HG02938 (cell line): ENCODE results near the gene BTBD16.

Experiments
- ATAC-seq: cut with Tn5 transposase; IDR thresholded peaks from one replicate; pipeline ENCODE4 v1.9.1; 2021; ENCODE audit warnings: mild to moderate bottlenecking, moderate library complexity; ENCODE audit not compliant: unreplicated experiment

Gene BTBD16

DNA sequence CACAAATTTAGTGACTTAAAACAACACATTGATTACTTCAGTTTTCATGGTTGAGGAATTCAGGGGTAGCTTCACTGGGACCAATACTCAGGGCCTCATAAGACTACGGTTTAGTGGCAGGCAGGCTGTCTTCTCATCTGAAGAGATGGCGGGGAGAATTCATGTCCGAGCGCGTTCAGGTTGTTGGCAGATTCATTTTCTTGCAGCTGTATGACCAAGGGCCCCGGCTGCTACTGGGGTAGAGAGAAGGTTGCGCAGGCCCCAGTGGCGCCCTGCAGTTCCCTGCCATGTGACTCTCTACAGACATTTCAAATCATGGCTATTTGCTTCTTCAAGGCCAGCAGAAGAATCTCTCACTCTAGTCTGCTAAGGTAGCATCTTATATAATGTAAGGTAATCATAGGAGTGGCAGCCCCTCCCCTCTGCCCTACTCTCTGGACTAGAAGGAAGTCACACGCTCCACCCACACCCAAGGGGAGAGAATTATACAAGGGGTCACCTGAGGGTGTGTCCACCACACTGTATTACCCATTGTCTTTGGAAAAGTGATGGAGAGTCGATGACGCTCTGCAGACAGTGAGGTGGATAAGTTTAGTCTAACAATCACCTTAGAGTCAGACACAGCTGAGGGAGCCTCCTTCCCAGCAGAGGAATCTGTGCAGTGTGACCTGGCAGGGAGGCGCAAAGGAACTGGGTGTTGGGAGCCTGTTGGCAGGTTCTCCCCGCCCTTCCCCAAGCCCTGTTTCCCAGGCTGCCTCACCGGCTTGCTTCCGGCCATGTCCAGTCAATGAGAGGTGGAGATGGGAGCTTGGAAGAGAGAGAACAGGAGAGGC lies 67.7 kb downstream of the BTBD16 start:
- no peak for ATAC-seq

DNA sequence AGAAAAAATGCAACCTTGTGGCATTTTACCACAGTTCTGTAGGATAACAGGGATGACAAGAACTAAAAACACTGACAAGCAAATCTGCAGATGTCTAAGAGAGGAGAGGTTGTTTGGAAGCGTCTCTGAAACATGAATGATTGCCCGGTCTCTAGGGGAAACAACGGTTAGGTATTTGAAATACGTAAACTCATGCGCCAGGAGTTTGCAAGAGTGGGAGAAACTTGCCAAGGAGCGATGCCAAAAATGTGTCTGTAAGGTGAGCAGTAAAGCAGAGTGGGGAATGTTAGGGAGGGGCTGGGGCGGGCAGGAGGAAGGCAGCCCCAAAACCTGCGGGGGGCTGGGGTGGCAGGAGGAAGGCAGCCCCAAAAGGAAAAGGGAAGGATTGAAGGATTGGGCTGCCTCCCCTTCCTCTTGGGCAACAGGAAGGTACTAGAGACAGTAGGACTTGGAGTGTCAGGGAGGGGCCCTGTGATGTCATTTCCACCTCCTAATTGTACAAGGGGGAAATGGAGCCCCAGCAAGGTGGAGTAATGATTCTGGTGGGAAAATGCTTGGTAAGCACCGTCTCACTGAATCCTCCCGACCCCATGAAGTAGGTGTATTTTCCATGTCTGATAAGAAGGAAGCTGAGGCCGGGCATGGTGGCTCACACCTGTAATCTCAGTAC lies 70.2 kb downstream of the BTBD16 start:
- no peak for ATAC-seq

DNA sequence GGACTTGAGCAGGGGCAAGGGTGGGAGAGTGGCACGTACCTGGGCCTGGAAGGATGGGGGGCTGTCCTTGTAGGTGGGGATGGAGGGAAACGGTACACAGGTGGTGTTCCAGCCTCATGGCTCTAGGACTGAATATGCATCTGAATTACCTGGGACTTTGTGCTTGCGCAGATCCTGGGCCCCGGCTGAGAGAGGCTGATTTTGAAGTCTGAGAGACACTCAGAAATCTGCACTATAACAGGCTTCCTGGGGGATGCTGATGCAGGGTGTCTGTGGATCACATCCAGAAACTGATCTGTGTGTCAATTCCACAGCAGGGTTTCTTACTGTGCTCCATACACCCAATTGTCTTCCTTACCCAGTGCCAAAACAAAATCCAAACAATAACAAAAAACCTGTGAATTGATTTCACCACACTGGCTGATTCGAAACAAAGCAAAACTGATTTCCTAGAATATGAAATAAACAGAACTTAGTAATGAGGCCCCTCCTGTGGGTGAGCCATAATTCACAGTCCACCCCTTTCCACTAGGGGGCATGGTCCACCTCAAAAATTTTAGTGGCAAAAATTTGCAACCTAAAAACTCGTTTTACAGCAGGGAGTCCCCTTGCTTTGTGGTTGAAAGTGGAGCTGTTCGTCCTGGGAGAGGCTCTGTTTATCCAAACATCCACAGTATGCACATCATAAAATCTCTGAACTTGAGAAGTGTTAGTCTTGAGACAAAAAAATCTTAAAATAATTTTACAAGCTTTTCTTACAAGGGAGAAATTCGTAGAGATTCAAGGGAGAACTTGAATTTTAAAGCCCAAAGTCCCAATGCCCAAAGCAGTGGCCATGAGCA lies 71.4 kb downstream of the BTBD16 start:
- ATAC-seq: no peak

DNA sequence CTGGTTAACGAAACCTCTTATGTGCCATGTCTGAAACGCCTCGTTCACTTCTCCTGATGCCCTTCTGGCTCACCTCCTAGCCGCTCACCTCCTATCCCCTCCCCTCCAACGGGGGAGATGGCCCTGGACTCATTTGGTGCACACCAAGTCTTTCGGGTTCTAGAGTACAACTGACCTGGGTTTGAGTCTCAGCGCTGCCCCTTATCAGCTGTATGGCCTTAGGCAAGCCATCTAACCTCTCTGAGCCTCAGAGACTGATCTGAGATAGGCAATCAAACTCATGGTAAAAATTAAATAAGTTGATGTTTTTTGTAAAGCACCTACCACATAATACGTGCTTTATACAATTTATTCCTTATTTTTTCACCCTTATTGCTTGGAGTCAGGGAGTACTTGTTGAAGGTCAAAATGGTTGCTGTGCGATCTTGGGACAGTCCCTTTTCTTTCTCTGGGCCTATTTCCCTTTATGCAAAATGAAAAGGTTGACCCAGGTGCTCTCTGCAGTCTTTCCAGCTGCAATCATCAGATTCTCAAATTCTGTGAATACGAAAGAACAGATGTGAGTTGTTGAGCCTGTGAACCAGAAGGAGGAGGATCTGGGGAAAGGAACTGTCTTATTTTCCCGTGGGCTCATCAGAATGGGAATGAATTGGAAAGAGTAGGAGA lies 72.2 kb downstream of the BTBD16 start:
- ATAC-seq: no peak

DNA sequence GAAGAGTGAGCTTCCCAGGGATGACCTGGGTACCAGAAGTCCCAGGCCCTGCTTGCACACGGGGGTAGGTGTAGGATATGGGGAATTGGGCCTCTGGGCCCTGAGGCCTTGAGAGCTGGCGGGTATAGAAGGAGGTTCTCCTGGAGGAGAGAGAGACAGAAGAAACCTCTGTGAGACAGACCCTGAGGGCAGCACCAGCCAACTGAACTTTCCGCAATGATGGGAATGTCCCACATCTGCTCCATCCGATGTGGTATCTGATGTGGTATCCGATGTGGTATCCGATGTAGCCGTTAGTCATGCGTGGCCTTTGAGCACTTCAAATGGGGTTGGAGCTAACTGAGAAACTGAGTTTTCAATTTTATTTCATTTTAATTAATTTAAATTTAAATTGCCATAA lies 72.8 kb downstream of the BTBD16 start:
- no peak for ATAC-seq

DNA sequence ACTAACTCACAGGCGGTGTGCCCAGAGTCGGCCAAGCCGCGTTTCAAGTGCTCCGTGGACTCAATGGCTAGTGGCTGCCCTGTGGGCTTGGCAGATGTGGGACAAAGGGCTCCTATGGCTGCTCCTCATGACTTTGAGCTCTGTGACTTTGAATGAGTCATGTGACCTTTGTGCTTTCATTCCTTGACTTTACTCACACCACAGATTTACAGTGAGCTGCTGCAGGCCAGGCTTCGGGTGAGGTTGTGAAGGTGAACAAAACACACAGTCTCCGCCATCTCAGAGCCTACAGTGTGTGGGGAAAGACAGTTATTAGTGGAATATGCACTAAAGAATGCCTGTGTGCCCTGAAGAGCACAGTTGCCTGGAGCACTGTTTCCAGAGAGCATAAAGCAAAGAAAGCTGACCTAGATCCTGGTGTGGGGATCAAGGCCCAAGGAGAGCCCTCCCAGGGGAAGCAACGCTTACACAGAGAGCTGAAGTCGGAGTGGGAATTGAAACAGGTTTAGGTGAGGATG lies 73.7 kb downstream of the BTBD16 start:
- ATAC-seq: no peak

DNA sequence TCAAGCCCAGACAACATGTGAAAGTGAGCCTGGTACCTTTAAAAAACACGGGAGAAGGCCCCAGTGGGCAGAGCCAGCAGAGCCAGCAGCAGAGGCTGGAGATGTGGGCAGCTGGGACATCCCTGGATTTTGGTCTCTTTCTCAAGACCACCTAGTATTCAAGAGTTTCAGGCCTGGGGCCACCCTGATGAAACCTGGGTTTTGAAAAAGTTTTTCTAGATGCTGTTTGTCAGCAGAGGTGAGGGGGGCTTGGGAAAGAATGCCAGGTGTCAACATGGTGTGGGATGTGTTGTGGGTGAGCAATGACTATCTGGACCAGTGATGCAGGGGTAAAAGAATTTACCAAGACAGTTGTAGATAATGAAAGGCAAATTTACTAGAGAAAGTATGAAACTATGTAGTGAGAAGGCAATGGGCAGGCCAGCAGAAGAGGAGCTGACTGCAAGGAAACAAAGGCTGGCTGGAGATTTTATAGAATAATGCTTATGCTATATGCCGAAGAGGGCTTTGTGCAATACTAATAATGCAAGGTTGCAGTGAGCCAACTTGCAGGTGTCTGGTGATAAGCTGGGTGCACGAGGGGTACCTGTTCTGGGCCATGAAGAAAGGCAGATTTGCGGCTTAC lies 75.3 kb downstream of the BTBD16 start:
- no peak for ATAC-seq

DNA sequence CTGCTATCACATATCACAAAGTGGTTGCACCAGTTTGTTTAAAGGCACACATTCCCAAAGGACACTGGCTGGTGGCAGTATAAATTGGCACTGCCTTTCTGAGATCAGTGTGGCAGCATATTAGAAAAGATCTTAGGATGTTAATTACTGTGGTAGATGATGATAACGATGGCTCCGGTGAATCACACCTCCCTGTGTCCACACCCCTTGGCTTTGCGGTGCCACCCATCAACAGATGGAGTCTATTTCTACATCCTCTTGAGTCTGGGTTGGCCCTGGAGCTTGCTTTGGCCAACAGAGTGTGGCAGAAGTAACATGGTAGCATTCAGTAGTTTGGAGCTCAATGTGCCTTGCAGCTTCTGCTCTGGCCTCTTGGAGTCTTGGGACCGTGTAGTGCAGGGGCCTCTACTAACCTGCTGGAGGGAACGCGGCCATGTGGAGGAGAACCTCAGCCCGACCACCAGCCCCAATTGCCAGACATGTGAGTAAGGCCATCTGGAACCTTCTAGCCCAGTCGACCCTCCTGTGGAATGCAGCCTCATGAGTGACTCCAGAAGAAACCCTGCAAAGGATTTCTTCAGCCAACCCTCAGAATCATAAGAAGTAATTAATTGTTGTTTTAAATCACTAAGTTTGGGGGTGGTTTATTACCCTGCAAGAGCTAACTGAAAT lies 76.2 kb downstream of the BTBD16 start:
- ATAC-seq: no peak

DNA sequence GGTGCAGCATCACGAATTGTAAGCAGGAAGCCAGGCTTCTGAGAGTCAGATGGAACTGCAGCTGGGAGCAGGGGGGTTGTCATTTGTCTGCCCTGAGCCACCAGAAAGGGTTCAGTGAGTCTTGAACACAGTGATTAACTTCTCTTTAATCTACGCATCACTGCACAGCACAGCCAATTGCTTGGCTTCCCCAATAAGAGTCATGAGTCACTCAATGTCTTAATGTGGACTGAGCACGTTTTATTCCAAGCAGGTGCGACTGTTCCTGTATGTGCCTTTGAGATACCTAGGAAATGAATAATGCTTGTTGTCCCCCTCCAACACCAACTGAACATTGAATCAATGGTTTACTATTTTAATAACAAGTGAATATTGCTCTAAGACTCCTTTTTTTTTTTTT lies 77.4 kb downstream of the BTBD16 start:
- no peak for ATAC-seq

DNA sequence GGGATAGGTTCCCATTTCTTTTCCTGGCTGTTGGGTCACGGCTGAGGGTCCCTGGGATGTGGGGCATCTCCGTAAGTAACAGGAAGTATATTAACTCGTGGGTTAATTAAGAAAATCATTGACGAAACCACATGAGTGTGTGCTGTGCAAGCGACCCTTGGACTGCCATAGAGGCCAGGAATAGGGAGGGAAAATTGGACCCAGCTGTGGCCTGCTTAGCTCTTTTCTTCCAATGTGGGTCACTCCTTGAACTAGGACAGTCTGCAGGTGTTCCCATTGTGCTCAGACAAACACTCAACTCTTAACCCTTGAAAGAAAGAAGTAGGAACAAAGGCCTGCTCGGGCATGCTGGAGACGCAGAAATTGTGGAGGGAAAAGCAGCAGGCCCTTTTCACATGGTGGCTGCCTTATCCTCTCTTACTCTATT lies 77.9 kb downstream of the BTBD16 start:
- no peak for ATAC-seq

DNA sequence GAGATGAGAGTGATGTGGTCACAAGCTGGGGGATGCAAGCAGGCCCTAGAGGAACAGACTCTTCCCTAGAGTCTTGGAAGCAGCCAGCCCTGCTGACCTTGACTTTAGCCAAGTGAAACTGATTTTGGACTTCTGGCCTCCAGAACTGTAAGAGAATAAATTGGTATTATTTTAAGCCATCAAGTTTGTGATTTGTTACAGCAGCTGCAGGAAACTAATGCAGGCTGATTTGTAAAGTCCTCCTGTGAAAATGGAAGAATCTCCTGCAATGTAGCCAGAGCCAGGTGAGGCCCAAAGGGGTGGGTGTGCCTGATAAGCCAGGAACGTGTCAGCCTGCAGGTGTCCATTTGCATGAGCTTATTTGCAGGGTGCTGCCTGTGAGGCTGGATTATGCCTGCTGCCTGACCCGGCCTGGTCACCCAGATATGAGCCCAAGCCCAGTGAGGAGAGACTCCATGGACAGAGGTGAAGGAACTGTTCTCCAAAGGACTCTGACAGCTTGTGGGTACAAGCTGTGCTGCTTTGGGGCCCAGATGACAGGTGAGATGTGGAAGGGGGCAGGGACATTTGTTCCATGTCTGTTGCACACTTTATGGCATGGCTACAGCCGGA lies 78.8 kb downstream of the BTBD16 start:
- no peak for ATAC-seq

DNA sequence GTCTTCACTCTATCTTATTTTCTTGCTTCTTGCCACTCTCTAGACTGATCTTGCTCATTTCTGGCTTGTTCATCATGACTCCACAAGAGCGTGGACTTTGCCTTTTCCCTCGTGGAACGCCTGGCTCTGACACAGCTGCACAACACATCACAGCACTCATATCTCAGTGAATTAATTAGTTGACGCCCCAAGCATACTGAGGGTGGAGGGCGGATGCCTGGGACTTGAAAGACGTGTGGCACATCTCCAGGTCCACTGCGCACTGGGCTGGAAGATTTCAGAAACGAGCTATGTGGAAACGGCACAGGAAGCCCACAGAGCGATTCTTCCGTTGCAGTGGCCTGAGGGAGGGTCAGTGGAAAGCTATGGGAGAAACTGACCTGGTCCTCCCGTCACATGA lies 79.8 kb downstream of the BTBD16 start:
- no peak for ATAC-seq

DNA sequence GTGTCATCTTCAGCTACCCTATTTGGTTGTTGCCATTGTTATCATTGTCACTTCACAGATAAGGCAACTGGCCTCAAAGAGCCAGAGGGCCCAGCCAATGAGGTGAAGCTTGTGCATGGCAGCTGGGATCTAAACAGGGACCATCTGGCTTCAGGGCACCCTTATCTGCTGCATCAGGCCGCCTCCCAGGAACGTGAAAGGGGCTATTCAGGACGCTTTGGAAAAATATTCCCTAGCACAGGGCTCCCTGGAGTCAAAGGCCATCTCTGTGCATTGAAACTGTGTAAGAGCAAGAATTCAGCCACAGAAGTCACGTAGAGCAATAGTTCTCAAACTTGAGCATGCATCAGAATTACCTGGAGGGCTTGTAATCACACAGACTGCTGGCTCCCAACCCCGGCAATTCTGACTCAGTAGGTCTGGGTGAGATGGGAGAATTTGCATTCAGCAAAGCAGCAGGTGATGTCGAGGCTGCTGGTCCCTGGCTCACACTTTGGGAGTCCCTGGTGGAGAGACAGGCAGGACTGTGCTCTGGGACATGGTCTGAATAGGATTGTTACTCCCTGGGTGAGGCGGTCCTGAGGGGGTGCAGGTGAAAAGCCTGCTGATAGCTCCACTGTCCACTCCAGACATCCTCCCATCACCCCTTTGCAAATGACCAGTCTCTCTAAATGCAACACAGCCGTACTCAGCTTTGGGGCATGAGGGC lies 81.9 kb downstream of the BTBD16 start:
- ATAC-seq: no peak

DNA sequence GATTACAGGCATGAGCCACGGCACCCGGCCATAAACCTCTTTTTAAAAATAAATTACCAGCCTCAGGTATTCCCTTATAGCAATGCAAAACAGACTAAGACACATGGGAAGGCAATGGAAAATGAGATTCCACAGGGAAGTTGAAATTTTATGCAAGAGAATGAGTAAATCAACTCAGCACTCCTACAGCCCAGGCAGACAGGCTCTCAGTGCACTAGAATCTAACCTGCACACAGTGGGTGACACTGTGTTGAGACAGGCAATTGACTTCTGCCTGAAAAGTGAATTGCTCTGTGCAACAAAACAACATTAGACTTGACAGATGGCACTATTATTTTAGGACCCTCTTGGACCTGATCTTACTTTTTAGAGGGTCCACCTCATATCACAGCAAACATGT lies 83.3 kb downstream of the BTBD16 start:
- ATAC-seq: no peak

DNA sequence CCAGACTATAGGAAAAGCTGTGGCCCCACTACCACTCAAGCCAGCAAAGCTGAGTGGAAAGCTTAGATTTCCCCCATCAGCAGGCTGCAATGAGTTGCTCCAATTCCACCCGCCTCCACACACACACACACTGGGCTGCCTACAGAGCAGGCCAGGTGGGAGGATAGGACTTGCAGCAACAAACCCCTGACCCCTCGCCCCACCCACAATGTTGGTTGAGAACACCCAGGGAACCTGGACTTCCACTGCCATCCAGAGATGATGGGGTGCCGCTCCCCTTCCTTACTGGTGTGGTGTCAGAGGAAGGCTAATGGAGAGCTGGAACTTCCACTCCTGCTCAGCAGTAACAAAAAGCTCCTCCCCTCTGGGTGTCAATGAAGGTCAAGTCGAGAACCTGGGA lies 86.6 kb downstream of the BTBD16 start:
- ATAC-seq: no peak

DNA sequence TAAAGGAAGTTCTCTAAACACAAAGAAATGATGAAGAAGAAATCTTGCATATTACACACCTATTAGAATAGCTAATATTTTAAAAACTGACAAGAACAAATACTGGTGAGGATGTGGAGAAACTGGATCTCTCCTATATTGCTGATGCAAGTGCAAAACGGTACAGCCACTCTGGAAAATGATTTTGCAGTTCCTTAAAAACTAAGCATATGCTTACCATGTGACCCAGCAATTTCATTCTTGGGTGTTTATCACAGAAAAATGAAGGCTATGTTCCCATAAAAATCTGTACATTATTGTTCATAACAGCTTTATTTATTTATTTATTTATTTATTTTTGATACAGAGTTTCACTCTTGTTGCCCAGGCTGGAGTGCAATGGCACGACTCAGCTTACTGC lies 88.5 kb downstream of the BTBD16 start:
- no peak for ATAC-seq

DNA sequence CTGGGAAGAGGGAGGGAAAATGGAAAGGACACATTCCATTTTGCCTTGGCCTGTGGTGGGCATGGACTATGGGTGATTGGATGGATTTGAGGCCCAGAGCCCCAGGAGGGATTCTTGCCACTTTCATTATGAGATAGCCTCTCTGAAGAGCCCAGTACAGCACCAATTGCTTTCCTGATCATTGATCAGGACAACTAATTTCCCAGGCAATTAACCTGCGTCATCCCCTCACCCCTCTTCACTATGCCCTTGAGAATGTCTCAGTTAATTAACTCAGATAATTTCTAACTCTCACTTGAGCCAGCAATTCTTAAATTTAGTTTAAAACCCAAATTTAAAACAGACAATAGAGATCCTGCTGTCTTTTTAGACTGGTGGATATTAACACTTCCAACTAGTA lies 90.0 kb downstream of the BTBD16 start:
- ATAC-seq: no peak

DNA sequence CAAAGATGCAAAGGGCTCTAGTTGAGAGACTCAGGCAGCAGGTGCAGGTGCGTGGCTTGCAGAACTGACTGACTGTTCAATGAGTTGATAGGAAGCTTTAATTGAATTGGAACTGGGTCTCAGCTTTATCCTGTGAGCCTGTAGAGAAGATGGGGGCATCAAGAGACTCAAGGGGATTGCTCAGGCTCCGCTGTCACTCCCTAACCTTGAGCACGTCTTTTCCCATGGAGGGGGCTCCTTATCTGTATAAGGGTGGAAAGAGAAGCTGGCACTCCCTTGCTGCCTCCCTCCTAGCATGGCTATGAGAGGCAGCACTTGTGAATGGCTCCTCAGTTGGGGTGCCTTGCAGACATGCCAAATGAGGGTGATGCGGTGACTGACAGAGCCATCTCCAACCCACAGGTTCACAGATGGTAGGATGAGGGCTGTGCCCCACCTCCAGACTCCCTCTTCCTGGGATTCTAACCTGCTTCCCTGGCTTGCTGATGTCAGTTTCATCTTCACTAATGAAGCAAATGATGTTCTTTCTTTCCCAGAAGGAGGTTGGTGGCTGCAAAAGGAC lies 91.0 kb downstream of the BTBD16 start:
- no peak for ATAC-seq

DNA sequence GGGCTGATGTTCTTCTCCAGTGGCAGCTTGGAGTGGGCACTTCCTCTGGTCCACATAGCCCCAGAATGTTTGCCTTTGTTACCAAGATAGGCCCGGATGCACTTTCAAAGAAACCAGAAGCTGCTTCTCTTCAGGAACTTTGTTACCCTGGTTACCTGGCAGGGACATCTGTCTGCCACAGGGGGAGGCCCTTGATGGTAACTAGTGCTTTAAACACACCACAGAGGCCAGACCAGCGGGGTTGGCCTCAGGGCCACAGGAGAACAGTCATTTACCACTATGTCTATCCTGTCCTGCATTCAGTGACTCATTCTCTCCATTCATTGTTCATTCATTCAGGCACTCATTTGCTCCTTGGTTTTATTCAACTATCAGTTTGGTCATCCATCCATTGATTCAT lies 91.5 kb downstream of the BTBD16 start:
- no peak for ATAC-seq
